Measurements from ENCODE around the gene GUCA2B.

GUCA2B gene

DNA sequence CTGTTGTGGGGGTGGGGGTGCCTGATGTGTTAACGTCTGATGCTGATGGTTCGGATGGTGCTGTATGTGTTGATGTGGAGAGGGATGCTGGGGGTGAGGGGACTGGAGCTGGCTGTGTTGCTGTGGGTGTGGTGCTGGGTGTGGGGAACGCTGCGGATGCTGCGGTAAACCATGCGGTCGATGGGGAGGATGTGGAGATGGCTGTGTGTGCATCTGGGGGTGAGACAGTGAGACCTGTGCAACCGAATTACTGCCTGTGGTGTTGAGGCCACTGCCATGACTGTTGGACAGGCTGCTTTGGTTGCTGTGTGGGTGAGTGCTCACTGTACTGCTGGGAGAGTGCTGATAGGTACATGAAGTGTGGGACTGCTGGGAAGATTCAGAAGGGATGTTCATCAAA lies 38.1 kb downstream of the GUCA2B start:
- FAIRE-seq, result no peak

DNA sequence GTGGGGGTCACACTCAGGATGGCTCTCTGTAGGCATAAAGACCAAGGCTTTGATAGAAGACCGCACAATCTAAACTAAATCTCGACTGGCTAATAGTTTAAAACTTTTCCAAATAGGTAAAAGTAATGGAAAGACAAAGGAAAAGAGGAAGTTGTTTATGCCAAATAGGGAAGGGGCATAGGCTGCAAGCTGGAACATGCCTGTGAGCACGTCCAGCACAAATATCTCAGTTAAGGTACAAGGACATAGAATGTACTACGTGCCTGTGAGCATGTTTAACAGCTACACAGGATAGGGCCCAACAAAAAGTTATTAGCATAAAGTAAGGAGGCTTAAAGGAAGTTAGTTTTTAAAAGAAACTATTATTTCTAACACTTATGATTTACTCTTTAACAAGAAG lies 38.9 kb downstream of the GUCA2B start:
- no peak for FAIRE-seq

DNA sequence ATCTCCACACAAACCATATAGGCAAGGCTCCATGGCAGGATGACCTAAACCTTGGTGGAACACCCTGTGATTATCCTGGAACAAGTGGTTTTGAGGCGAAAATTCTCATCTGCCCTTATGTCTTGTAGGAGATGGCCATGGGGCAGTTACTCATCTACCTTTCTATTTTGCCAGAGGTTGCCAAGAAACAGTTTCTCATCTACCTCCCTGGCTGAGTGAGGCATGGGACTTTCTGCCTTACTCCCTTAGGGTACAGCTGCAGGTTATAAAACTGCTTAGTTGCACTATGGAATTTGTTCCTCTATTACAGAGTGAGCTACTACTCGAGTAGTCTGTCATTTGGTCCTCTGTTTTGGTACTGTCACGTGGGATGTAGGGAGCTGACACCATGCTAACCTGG lies 42.6 kb downstream of the GUCA2B start:
- no peak for FAIRE-seq

DNA sequence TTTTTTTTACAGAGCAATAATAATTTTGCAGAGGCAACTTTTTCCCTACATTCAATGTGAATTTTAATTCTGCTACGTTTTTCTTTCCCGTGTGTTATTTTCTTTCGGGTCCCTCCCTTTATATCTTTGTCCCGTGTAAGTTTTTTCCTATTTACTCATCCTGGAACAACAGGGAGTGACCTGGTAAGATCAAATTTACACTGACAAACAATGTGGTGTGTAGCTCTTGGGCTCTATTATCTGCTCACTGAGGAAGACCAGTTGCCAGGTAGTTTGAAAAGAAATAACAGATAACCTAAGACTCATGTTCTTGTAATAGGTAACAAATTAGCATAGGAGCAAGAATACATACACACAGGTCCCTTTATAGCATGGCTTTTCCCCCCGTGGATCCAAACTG lies 45.0 kb downstream of the GUCA2B start:
- FAIRE-seq, result no peak

DNA sequence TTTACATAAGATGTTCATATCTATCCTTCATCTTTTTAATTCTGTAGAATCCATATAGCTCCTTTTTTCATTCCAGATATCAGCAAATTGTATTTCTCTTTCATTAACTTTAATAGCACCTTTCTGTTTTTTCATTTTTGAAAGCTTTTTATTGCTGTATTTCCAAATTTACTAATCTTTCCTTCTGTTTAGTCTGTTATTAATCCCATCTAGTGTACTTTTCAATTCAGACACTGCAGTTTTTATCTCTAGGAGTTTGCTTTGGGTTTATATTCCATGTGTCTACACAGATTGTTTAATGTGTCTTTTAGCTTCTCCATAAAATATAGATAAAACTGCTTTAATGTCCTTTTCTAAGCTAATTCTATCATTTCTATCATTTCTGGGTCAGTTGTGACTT lies 48.8 kb downstream of the GUCA2B start:
- FAIRE-seq, result no peak

Data from TTC549 (cell line).